Ascending aorta (tissue), 2 donors: ENCODE measurements around the gene MTHFD1. TPM values are rescaled to one million over a fixed set of nuclear protein-coding genes. Genes with fewer than 3 reads are reported as not detected.

Experiments used
- DNase-seq, 2 donors: peaks; one replicate each; pipeline ENCODE4 v3.0.0-alpha.2; 2019; ENCODE audit warnings: low spot score in 2 of 2
- H3K27ac ChIP-seq, 2 donors: fragments of 200-600 bp; sonication (generic); one replicate each; pipeline ENCODE4 v1.5.1; 2016 to 2017; ENCODE audit warnings: mild to moderate bottlenecking in 1 of 2
- H3K27me3 ChIP-seq: fragments of 200-600 bp; sonication (generic); one replicate; pipeline ENCODE4 v1.5.1; 2017
- H3K36me3 ChIP-seq, 2 donors: fragments of 200-600 bp; sonication (generic); one replicate each; pipeline ENCODE4 v1.5.1; 2016
- H3K4me1 ChIP-seq, 2 donors: fragments of 200-600 bp; sonication (generic); one replicate each; pipeline ENCODE4 v1.5.1; 2016 to 2017; ENCODE audit warnings: mild to moderate bottlenecking in 1 of 2
- H3K4me3 ChIP-seq, 2 donors: fragments of 200-600 bp; sonication (generic); one replicate each; pipeline ENCODE4 v1.5.1; 2016 to 2017; ENCODE audit warnings: mild to moderate bottlenecking in 1 of 2
- H3K9me3 ChIP-seq, 2 donors: fragments of 200-600 bp; sonication (generic); one replicate each; pipeline ENCODE4 v1.5.1; 2016
- intact Hi-C: fragments of 100-400 bp; cut with DNase I; formaldehyde crosslinking; loops from one replicate; pipeline ENCODE4 v1.15.1; 2023
- total RNA-seq: library from RNA; depleted of rRNA; stranded (reverse); fragments of >200 nt; gene quantifications from one replicate; pipeline ENCODE4 v1.1.0, GENCODE V29; 2016
- TF ChIP-seq, protein P1 (sequence below), 3 experiments: fragments of 200-600 bp in 2 of 3; fragments of 450-650 bp in 1 of 3; sonication (generic) in 2 of 3; IDR thresholded peaks; one replicate each; pipeline ENCODE4 v1.5.1; 2016 to 2019; ENCODE audit warnings: antibody characterized with exemption in 3 of 3, mild to moderate bottlenecking in 1 of 3, moderate library complexity in 1 of 3

MTHFD1 gene
- total RNA-seq, 1 donor from 2014 or later, result 7.2 TPM

DNA sequence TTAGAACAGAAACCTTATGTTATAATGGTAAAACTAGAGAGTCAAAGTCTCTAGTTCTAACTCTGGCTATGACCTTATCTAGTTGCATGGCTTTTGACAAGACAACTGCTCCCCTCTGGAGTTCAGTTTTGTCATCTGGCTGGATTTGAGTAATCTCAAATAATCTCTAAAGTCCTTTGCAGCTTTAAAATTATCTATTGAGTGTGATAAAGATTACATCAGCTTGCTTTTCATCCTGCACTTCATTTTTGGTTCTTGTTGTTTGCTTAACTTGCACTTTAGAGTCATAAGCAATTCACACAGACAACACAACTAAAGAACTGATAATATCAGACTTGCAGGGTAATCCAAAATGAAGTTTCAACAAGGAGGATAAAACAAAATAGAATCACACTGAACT lies 79.4 kb downstream of the MTHFD1 start:
- intact Hi-C loops, result no loop called here

DNA sequence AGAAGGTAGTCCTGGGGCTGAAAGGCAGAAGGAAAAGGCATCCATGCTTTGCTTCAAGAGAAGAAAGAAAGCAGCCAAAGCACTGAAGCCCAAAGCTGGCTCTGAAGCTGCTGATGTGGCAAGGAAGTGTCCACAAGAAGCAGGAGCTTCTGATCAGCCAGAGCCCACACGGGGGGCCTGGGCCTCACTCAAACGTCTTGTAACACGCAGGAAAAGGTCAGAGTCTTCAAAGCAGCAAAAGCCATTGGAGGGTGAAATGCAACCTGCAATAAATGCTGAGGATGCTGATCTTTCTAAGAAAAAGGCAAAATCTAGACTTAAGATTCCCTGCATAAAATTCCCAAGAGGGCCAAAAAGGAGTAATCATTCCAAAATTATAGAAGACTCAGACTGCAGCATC lies 80.3 kb downstream of the MTHFD1 start:
- Histone ChIP-seq H3K36me3 (no peaks in the 10 kb centered on the region), H3K27me3 (no peaks in the 10 kb centered on the region), H3K4me3 (no peak overlapping the region), H3K4me1 (peaks cover 0 to 3% of the 10 kb centered on the region in 2 donors), H3K9me3 (no peaks in the 10 kb centered on the region), H3K27ac (no peak overlapping the region)
- intact Hi-C loops, result no loop called here
- TF ChIP-seq, protein P1, sequence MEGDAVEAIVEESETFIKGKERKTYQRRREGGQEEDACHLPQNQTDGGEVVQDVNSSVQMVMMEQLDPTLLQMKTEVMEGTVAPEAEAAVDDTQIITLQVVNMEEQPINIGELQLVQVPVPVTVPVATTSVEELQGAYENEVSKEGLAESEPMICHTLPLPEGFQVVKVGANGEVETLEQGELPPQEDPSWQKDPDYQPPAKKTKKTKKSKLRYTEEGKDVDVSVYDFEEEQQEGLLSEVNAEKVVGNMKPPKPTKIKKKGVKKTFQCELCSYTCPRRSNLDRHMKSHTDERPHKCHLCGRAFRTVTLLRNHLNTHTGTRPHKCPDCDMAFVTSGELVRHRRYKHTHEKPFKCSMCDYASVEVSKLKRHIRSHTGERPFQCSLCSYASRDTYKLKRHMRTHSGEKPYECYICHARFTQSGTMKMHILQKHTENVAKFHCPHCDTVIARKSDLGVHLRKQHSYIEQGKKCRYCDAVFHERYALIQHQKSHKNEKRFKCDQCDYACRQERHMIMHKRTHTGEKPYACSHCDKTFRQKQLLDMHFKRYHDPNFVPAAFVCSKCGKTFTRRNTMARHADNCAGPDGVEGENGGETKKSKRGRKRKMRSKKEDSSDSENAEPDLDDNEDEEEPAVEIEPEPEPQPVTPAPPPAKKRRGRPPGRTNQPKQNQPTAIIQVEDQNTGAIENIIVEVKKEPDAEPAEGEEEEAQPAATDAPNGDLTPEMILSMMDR (IDR thresholded peaks at IDR 0.05), result no peak
- DNase-seq, result no peak

More for the DNA sequence above, 79.4 kb downstream of the MTHFD1 start:
- Histone ChIP-seq H3K36me3 (no peaks in the 10 kb centered on the region), H3K27me3 (no peaks in the 10 kb centered on the region), H3K9me3 (no peaks in the 10 kb centered on the region), H3K27ac (no peak overlapping the region), H3K4me3 (no peak overlapping the region), H3K4me1 (peaks cover 0 to 3% of the 10 kb centered on the region in 2 donors)
- no peak for DNase-seq
- TF ChIP-seq, protein P1 (IDR thresholded peaks at IDR 0.05), result no peak

DNA sequence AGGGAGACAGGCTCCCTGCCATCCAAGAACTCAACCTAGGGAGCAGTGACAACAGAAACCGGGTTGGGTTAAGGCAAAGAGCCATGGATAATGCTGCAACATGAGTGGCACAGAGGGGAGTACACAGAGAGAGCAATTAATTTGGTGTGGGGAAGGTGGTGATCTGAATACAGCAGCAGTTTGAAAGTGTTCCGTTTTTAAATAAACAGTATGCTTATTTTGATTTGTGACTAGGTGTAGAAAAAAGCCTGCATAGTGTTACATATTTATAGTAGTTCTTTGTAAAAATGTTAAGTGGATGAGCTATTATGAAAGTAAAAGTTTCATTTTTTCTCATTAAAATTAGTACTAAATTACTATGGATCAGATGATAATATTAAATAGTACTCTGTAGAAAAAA lies 85.9 kb downstream of the MTHFD1 start:
- no peaks in the 10 kb centered on the region for H3K9me3 ChIP-seq
- no peaks in the 10 kb centered on the region for H3K36me3 ChIP-seq
- H3K4me3 ChIP-seq, result no peak overlapping the region
- no peaks in the 10 kb centered on the region for H3K27me3 ChIP-seq
- no peak for DNase-seq
- TF ChIP-seq, protein P1 (IDR thresholded peaks at IDR 0.05), result no peak
- no peak overlapping the region for H3K27ac ChIP-seq
- no peaks in the 10 kb centered on the region for H3K4me1 ChIP-seq
- intact Hi-C loops, result no loop called here

DNA sequence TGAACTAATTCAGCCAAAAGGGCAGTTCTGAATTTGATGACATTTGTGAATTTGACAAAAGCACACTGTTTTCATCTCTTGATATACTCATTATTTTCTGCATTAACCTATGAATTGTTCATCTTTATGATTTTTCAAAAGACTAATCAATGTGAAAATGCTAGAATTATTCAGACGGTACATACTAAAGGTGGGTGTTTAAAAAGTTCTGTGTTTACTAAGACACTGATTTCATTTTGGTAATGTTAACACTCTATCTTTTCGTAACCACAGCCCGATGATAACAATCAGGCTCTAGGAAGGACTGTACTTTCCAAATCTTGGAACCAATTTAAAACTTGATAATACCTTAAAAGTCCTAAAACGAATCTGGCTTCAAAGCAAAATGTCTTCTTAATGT lies 86.5 kb downstream of the MTHFD1 start:
- DNase-seq, result no peak
- no peaks in the 10 kb centered on the region for H3K9me3 ChIP-seq
- H3K4me1 ChIP-seq, result no peaks in the 10 kb centered on the region
- intact Hi-C loops, result no loop called here
- TF ChIP-seq, protein P1 (IDR thresholded peaks at IDR 0.05), result no peak
- H3K27ac ChIP-seq, result no peak overlapping the region
- H3K4me3 ChIP-seq, result no peak overlapping the region
- H3K36me3 ChIP-seq, result peaks cover 0 to 2% of the 10 kb centered on the region in 2 donors
- H3K27me3 ChIP-seq, result no peaks in the 10 kb centered on the region

DNA sequence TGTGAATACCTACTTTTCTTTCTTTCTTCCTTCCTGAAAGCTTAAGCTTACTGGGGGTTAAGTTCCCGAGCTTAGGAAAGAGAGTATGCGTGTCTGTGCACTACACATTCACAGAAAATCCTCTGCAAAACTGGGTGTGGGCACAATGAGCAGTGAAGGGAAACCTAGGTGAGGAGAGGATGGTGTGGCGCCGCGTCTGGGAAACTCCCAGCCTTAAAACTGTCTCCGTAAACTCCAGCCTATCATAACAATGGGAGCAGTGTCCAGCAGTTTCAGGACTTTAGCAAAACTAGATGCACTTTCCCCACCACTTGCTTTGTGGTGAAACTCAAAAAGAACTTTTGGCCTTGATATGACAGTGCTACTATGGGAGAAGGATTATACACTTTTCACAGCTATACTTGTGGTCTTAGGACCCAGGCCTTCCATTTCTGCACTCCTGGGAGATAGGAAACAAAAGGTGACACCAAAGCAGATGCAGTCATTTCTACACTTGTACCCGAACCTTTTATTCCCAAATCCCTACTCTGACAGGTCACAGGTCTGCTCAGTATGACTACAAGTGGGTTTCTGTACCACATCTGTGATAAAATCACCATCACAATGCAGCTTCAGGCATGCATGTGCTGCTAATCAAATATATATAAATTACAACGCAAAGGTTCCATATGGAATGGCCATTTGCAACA lies 87.6 kb downstream of the MTHFD1 start:
- Histone ChIP-seq H3K27ac (no peak overlapping the region), H3K4me1 (no peaks in the 10 kb centered on the region), H3K9me3 (no peaks in the 10 kb centered on the region), H3K36me3 (peaks cover 0 to 5% of the 10 kb centered on the region in 2 donors), H3K4me3 (no peak overlapping the region), H3K27me3 (no peaks in the 10 kb centered on the region)
- intact Hi-C loops, result no loop called here
- DNase-seq, result no peak
- TF ChIP-seq, protein P1 (IDR thresholded peaks at IDR 0.05), result no peak
